T follicular helper cell (primary cell): ENCODE results near the gene SLC27A1.
"Not testable (repeated sequence)": the region's sequence is repeated elsewhere in the genome, so short reads cannot be mapped to it uniquely, and the experiment has no call there.

Experiments
- DNase-seq: peaks from one replicate; pipeline ENCODE4 v3.0.0-alpha.2; 2020; ENCODE audit warnings: low read depth

The SLC27A1 gene

GRCh38 chr19:17486545-17487240 lies 16.4 kb downstream of the SLC27A1 start:
- no peak for DNase-seq

- DNase-seq = no peak
These were observed 17.2 kb downstream of the SLC27A1 start for GRCh38 chr19:17487284-17488121.

GRCh38 chr19:17488593-17489391 lies 18.5 kb downstream of the SLC27A1 start:
- DNase-seq = peak; percentile 70

GRCh38 chr19:17489392-17490030 lies 19.2 kb downstream of the SLC27A1 start:
- DNase-seq = no peak

GRCh38 chr19:17490411-17490810 lies 20.1 kb downstream of the SLC27A1 start:
- no peak for DNase-seq

- no peak for DNase-seq
These were observed 21.0 kb downstream of the SLC27A1 start for GRCh38 chr19:17491287-17491686.

- DNase-seq = no peak
These were observed 25.4 kb downstream of the SLC27A1 start for GRCh38 chr19:17495639-17496296.

- peak; percentile 68 for DNase-seq
These were observed 26.1 kb downstream of the SLC27A1 start for GRCh38 chr19:17496337-17496997.

GRCh38 chr19:17497149-17497798 lies 26.9 kb downstream of the SLC27A1 start:
- no peak for DNase-seq

- DNase-seq = not testable (repeated sequence)
These were observed 28.7 kb downstream of the SLC27A1 start for GRCh38 chr19:17499025-17499424.

GRCh38 chr19:17499648-17500446 lies 29.5 kb downstream of the SLC27A1 start:
- no peak for DNase-seq

- DNase-seq = no peak
These were observed 30.3 kb downstream of the SLC27A1 start for GRCh38 chr19:17500447-17501198.

GRCh38 chr19:17503240-17503639 lies 32.9 kb downstream of the SLC27A1 start:
- no peak for DNase-seq

- no peak for DNase-seq
These were observed 33.7 kb downstream of the SLC27A1 start for GRCh38 chr19:17504030-17504429.

- no peak for DNase-seq
These were observed 34.1 kb downstream of the SLC27A1 start for GRCh38 chr19:17504456-17504855.

GRCh38 chr19:17505223-17505622 lies 34.9 kb downstream of the SLC27A1 start:
- DNase-seq = no peak

GRCh38 chr19:17506745-17507144 lies 36.4 kb downstream of the SLC27A1 start:
- no peak for DNase-seq

- not testable (repeated sequence) for DNase-seq
These were observed 38.2 kb downstream of the SLC27A1 start for GRCh38 chr19:17508558-17508933.
